GM18520 (cell line): Measurements from ENCODE around the gene ZNF609.

ENCODE experiments used
- ATAC-seq: cut with Tn5 transposase; IDR thresholded peaks from one replicate; pipeline ENCODE4 v1.9.1; 2021; ENCODE audit not compliant: unreplicated experiment

The ZNF609 gene

GRCh38 chr15:64530918-64531317 lies 70.5 kb downstream of the ZNF609 start:
- no peak for ATAC-seq

GRCh38 chr15:64532521-64533315 lies 72.3 kb downstream of the ZNF609 start:
- no peak for ATAC-seq

GRCh38 chr15:64535460-64536243 lies 75.3 kb downstream of the ZNF609 start:
- ATAC-seq, result no peak

GRCh38 chr15:64536244-64536836 lies 76.0 kb downstream of the ZNF609 start:
- ATAC-seq, result no peak

- ATAC-seq, result no peak
These were observed 81.7 kb downstream of the ZNF609 start for GRCh38 chr15:64542091-64542490.

GRCh38 chr15:64544450-64544849 lies 84.1 kb downstream of the ZNF609 start:
- no peak for ATAC-seq

GRCh38 chr15:64547275-64547674 lies 86.9 kb downstream of the ZNF609 start:
- no peak for ATAC-seq

- no peak for ATAC-seq
These were observed 87.9 kb downstream of the ZNF609 start for GRCh38 chr15:64548235-64548634.

GRCh38 chr15:64549860-64550259 lies 89.5 kb downstream of the ZNF609 start:
- no peak for ATAC-seq

GRCh38 chr15:64552281-64552948 lies 92.0 kb downstream of the ZNF609 start:
- ATAC-seq, result no peak

GRCh38 chr15:64558460-64559179 lies 98.2 kb downstream of the ZNF609 start:
- ATAC-seq, result no peak

- ATAC-seq, result no peak
These were observed 98.9 kb downstream of the ZNF609 start for GRCh38 chr15:64559243-64559642.

- ATAC-seq, result no peak
These were observed 100.1 kb downstream of the ZNF609 start for GRCh38 chr15:64560501-64560900.

GRCh38 chr15:64560998-64561397 lies 100.6 kb downstream of the ZNF609 start:
- ATAC-seq, result no peak

- ATAC-seq, result no peak
These were observed 101.7 kb downstream of the ZNF609 start for GRCh38 chr15:64562003-64562640.

GRCh38 chr15:64566102-64566501 lies 105.7 kb downstream of the ZNF609 start:
- ATAC-seq, result no peak

GRCh38 chr15:64566629-64567427 lies 106.5 kb downstream of the ZNF609 start:
- no peak for ATAC-seq

- ATAC-seq, result no peak
These were observed 108.4 kb downstream of the ZNF609 start for GRCh38 chr15:64568765-64569164.

- peak; percentile 65 for ATAC-seq
These were observed 111.5 kb downstream of the ZNF609 start for GRCh38 chr15:64571857-64572291.
